HG03354 (cell line): ENCODE measurements around the gene SEC14L1.
"Not testable (repeated sequence)": the region's sequence is repeated elsewhere in the genome, so short reads cannot be mapped to it uniquely, and the experiment has no call there.

Experiments used
- ATAC-seq: cut with Tn5 transposase; IDR thresholded peaks from one replicate; pipeline ENCODE4 v1.9.1; 2021; ENCODE audit warnings: mild to moderate bottlenecking; ENCODE audit not compliant: unreplicated experiment, poor library complexity, severe bottlenecking

The SEC14L1 gene

DNA sequence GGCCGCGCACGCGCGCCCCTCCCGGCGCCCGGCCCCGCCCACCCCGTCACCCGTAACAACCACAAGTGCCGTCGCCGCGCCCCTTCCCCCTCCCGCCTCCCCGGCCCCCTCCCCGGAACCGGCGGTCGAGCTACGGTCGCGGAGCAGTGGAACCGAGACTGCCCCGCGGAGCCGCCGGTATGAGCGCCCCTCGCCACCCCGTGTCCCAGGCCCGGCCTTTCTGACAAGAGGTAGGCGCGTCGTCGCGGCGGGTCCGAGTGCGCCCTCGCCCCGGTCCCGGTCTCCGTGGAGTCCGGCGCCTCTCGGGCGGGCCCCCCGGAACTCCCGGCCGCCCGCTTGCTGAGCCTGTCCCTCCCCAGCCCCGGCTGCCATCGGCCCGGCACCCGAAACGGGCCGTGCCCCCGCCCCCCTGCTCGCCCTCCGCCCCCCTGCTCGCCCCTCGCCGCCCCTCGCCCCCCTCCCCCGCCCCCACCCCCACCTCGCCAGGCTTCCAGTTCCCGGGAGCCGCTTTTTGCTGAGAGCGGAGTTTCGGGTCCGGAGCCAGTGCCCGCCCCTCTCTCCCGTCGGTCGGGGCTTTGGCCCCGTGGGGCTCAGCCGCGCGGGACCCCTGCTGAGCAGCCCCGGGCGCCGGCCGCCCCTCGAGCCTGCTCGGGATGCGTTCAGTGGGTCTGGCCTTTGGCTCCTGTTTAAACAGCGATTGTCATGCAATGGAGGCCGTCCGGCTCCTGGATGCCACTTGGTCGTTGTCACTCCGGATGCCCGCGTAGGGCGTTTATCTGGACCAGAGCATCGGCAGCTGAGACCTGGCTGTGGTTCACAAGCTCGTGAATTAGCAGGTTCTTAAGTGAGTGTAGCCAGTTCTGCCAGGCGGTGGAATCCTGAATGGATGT lies at the start of gene SEC14L1:
TSS of gene SEC14L1 (plus strand) at position 92 of the 890 bp plus-strand sequence. CDS start 2,628 bp downstream, outside the sequence.
- ATAC-seq, result peak; percentile 36

GRCh38 chr17:77092025-77092424 lies 48.7 kb upstream of the SEC14L1 start:
- no peak for ATAC-seq

DNA sequence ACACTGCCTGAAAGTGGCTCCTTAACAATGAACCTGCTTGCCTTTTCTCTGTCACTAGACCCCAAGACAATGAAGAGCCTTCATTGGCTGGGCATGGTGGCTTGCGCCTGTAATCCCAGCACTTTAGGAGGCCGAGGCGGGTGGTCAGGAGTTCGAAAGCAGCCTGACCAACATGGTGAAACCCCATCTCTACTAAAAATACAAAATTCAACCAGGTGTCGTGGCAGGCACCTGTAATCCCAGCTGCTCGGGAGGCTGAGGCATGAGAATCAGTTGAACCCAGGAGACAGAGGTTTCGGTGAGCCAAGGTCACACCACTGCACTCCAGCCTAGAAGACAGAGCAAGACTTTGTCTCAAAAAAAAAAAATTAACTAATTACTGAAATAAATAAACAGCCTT lies 45.3 kb upstream of the SEC14L1 start:
- no peak for ATAC-seq

GRCh38 chr17:77096570-77097214 lies 44.1 kb upstream of the SEC14L1 start:
- no peak for ATAC-seq

DNA sequence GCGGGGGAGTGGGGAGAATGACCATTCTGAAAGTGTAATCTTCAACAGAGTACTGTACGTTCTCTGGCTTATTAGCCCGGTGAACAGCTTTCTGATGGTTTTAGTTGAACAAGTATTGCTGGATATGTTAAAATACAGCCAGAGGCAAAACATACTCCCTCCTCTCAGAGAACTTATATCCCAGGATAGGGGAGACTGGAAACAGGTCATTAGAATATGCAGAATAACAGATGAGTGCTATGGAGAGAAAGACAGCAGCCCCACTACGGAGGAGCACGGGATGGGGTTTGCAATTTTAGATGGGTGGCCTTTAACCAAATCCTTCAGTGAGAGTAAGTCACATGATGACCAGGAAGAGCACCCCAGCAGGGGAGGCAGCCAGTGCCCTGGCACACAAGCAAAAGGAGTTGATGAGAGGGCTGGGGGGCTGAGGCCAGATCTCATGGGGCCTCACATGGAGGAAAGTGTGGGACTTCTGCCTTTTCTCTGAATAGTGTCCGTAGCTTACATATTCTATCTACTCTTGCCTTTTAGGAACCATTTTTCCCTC lies 43.1 kb upstream of the SEC14L1 start:
- ATAC-seq, result no peak

- no peak for ATAC-seq
Measured at GRCh38 chr17:77098884-77099545, 41.8 kb upstream of the SEC14L1 start.

- no peak for ATAC-seq
Measured at GRCh38 chr17:77099997-77100396, 40.8 kb upstream of the SEC14L1 start.

DNA sequence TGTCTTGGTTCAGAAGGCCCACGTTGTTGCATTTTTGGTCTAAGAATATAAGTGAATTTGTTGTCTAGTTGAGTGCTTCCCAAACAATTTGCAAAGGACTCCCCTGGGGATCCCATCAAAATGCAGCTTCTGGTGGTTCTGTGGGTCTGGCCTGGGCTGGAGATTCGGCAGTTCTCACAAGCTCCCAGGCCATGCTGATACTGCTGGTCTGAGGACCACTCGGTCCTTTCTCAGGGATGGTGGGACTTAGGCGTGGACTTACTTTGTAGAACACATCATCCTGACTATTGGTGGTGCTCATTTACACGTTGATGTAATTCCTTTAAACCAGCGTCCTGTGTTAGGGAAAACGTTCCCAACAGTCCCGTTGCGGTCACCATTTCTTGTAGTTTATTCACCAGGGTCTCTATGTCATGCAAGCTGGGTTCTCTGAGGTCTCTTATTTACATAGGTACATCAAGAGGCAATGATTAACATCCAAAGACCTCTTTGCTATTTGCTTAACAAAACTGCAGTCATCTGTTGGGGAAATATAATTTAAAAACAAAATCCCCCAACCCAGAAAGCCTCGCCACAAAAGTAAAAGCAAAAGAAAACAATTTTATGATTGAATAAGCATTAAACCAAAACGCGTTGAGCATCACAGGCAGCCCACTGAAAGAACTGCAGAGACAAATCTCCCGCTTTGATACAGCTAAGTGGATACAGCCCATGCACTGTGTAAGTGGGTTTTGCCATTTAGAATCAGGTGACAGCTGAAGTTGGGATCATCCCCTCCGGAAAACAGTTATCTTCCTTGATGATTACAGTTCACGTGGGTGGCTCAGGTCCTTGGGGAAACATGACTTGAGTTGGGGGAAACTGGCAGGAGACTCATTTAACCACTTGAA lies 39.0 kb upstream of the SEC14L1 start:
- no peak for ATAC-seq

- not testable (repeated sequence) for ATAC-seq
Measured at GRCh38 chr17:77102411-77103134, 38.2 kb upstream of the SEC14L1 start.

GRCh38 chr17:77105706-77106105 lies 35.1 kb upstream of the SEC14L1 start:
- ATAC-seq, result no peak

DNA sequence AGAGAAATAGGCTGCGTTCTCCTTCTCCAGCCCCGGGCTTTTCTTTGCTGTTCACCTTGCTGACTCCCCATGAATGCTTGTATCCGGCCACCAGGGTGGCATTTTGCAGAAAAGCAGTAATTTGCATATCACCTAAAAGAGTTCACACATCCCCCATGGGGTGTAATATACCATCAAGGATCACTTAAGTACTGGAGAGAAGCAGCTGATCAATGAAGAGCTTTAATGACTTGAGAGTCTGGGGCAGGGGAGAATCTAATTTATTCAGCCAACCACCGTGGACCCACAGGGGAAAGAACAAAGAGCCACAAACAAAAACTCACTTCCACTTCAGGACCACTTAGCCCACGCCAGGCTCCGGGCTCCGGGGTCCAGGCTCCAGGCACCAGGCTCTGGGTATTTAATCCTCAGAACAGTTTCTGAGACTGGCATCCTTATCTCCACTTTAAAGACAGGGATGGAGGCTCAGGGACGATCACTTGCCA lies 33.9 kb upstream of the SEC14L1 start:
- ATAC-seq, result peak; percentile 48

- peak; percentile 61 for ATAC-seq
Measured at GRCh38 chr17:77107506-77108433, 33.0 kb upstream of the SEC14L1 start.

GRCh38 chr17:77109159-77109759 lies 31.5 kb upstream of the SEC14L1 start:
- ATAC-seq, result no peak

- ATAC-seq, result no peak
Measured at GRCh38 chr17:77109764-77110359, 30.9 kb upstream of the SEC14L1 start.

- not testable (repeated sequence) for ATAC-seq
Measured at GRCh38 chr17:77111165-77111933, 29.4 kb upstream of the SEC14L1 start.

GRCh38 chr17:77111934-77112296 lies 28.9 kb upstream of the SEC14L1 start:
- no peak for ATAC-seq
